ENCODE results near the gene CGREF1. TPM values are rescaled to one million over a fixed set of nuclear protein-coding genes. Genes with fewer than 3 reads are reported as not detected.
A peak's percentile ranks its signal among the peaks of the same experiment; 100 is the strongest.

CGREF1 gene
- total and polyA plus RNA-seq, 4 donors: 0.55 to 0.89 (median 0.69) TPM

DNA sequence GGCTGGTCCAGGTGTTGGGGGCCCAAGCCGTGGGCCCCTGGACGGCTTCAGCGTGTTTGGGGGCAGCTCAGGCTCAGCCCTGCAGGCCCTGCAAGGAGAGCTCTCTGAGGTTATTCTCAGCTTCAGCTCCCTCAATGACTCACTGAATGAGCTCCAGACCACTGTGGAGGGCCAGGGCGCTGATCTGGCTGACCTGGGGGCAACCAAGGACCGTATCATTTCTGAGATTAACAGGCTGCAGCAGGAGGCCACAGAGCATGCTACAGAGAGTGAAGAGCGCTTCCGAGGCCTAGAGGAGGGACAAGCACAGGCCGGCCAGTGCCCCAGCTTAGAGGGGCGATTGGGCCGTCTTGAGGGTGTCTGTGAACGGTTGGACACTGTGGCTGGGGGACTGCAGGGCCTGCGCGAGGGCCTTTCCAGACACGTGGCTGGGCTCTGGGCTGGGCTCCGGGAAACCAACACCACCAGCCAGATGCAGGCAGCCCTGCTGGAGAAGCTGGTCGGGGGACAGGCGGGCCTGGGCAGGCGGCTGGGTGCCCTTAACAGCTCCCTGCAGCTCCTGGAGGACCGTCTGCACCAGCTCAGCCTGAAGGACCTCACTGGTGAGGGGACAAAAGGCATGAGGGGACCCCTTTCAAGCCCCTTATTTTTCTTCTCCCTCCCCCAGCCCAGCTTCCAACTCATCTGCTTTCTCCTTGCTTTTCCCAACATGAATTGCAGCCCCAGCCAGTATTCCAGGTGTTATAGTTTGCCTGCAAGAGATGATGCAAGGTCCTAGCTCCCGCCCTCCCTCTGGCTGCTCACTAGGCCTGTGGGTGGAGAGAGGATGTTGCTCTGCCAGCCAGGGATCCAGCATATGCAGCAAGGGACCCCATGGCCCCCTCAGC is 35.3 kb downstream of the CGREF1 start:
- Histone ChIP-seq H3K4me3 (no peak overlapping the region), H3K36me3 (ENCODE audit: control insufficient read depth in 4 of 4, insufficient read depth in 4 of 4, low read length in 4 of 4) (peaks cover 0 to 52% (median 11%) of the 10 kb centered on the region in 4 donors), H3K27me3 (ENCODE audit: control insufficient read depth in 3 of 3, insufficient read depth in 3 of 3, low read length in 2 of 3) (no peaks in the 10 kb centered on the region), H3K4me1 (ENCODE audit: control insufficient read depth in 5 of 5, insufficient read depth in 5 of 5, low read length in 5 of 5) (peaks cover 0 to 59% (median 6%) of the 10 kb centered on the region in 5 donors), H3K9me3 (ENCODE audit: control insufficient read depth in 4 of 4, insufficient read depth in 3 of 4, low read length in 3 of 4) (no peaks in the 10 kb centered on the region), H3K27ac (ENCODE audit: low read depth in 1 of 2, low read length in 1 of 2) (no peak overlapping the region), H3K9ac (ENCODE audit: insufficient read depth in 1 of 2, low read length in 2 of 2) (no peak overlapping the region)
- 92% methylated on average over 20 of the region's 20 CpGs for WGBS, 2 donors
- ATAC-seq (ENCODE audit: insufficient read depth, low FRiP score) (no peak), DNase-seq (no peak)
- TF ChIP-seq, protein P1, sequence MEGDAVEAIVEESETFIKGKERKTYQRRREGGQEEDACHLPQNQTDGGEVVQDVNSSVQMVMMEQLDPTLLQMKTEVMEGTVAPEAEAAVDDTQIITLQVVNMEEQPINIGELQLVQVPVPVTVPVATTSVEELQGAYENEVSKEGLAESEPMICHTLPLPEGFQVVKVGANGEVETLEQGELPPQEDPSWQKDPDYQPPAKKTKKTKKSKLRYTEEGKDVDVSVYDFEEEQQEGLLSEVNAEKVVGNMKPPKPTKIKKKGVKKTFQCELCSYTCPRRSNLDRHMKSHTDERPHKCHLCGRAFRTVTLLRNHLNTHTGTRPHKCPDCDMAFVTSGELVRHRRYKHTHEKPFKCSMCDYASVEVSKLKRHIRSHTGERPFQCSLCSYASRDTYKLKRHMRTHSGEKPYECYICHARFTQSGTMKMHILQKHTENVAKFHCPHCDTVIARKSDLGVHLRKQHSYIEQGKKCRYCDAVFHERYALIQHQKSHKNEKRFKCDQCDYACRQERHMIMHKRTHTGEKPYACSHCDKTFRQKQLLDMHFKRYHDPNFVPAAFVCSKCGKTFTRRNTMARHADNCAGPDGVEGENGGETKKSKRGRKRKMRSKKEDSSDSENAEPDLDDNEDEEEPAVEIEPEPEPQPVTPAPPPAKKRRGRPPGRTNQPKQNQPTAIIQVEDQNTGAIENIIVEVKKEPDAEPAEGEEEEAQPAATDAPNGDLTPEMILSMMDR (IDR thresholded peaks at IDR 0.05; ENCODE audit: control extremely low read depth, extremely low read depth): no peak

DNA sequence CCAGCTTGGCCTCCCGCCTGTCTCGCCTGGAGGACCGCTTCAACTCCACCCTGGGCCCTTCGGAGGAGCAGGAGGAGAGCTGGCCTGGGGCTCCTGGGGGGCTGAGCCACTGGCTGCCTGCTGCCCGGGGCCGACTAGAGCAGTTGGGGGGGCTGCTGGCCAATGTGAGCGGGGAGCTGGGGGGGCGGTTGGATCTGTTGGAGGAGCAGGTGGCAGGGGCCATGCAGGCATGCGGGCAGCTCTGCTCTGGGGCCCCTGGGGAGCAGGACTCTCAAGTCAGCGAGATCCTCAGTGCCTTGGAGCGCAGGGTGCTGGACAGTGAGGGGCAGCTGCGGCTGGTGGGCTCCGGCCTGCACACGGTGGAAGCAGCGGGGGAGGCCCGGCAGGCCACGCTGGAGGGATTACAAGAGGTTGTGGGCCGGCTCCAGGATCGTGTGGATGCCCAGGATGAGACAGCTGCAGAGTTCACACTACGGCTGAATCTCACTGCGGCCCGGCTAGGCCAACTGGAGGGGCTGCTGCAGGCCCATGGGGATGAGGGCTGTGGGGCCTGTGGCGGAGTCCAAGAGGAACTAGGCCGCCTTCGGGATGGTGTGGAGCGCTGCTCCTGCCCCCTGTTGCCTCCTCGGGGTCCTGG is 36.0 kb downstream of the CGREF1 start:
- TF ChIP-seq, protein P1 (IDR thresholded peaks at IDR 0.05; ENCODE audit: control extremely low read depth, extremely low read depth): no peak
- WGBS, 2 donors: 92 to 93% methylated on average over 26 to 27 of the region's 27 CpGs
- no peaks in the 10 kb centered on the region for H3K27me3 ChIP-seq (ENCODE audit: control insufficient read depth in 3 of 3, insufficient read depth in 3 of 3, low read length in 2 of 3)
- peaks cover 0 to 52% (median 11%) of the 10 kb centered on the region in 4 donors for H3K36me3 ChIP-seq (ENCODE audit: control insufficient read depth in 4 of 4, insufficient read depth in 4 of 4, low read length in 4 of 4)
- H3K9me3 ChIP-seq (ENCODE audit: control insufficient read depth in 4 of 4, insufficient read depth in 3 of 4, low read length in 3 of 4): no peaks in the 10 kb centered on the region
- H3K4me3 ChIP-seq: no peak overlapping the region
- H3K27ac ChIP-seq (ENCODE audit: low read depth in 1 of 2, low read length in 1 of 2): no peak overlapping the region
- no peak for DNase-seq
- ATAC-seq (ENCODE audit: insufficient read depth, low FRiP score): no peak
- peaks cover 0 to 61% (median 8%) of the 10 kb centered on the region in 5 donors for H3K4me1 ChIP-seq (ENCODE audit: control insufficient read depth in 5 of 5, insufficient read depth in 5 of 5, low read length in 5 of 5)
- H3K9ac ChIP-seq (ENCODE audit: insufficient read depth in 1 of 2, low read length in 2 of 2): no peak overlapping the region

DNA sequence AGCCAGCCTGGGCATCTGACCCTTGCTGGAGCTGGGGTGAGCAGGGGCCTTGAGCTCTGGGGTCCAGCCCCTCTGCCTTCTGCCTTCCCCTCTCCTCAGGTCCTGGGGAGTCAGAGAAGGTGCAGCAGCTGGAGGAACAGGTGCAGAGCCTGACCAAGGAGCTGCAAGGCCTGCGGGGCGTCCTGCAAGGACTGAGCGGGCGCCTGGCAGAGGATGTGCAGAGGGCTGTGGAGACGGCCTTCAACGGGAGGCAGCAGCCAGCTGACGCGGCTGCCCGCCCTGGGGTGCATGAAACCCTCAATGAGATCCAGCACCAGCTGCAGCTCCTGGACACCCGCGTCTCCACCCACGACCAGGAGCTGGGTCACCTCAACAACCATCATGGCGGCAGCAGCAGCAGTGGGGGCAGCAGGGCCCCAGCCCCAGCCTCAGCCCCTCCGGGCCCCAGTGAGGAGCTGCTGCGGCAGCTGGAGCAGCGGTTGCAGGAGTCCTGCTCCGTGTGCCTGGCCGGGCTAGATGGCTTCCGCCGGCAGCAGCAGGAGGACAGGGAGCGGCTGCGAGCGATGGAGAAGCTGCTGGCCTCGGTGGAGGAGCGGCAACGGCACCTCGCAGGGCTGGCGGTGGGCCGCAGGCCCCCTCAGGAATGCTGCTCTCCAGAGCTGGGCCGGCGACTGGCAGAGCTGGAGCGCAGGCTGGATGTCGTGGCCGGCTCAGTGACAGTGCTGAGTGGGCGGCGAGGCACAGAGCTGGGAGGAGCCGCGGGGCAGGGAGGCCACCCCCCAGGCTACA is 36.8 kb downstream of the CGREF1 start:
- H3K4me3 ChIP-seq: no peak overlapping the region
- peaks cover 0 to 64% (median 13%) of the 10 kb centered on the region in 5 donors for H3K4me1 ChIP-seq (ENCODE audit: control insufficient read depth in 5 of 5, insufficient read depth in 5 of 5, low read length in 5 of 5)

More for the DNA sequence above, 36.8 kb downstream of the CGREF1 start:
- ATAC-seq (ENCODE audit: insufficient read depth, low FRiP score) (no peak), DNase-seq (no peak)
- Histone ChIP-seq H3K9ac (ENCODE audit: insufficient read depth in 1 of 2, low read length in 2 of 2) (no peak overlapping the region), H3K9me3 (ENCODE audit: control insufficient read depth in 4 of 4, insufficient read depth in 3 of 4, low read length in 3 of 4) (no peaks in the 10 kb centered on the region), H3K27ac (ENCODE audit: low read depth in 1 of 2, low read length in 1 of 2) (peak overlapping the region in 1 of 2 donors; percentile 30), H3K27me3 (ENCODE audit: control insufficient read depth in 3 of 3, insufficient read depth in 3 of 3, low read length in 2 of 3) (no peaks in the 10 kb centered on the region), H3K36me3 (ENCODE audit: control insufficient read depth in 4 of 4, insufficient read depth in 4 of 4, low read length in 4 of 4) (peaks cover 0 to 52% (median 11%) of the 10 kb centered on the region in 4 donors)
- TF ChIP-seq, protein P1 (IDR thresholded peaks at IDR 0.05; ENCODE audit: control extremely low read depth, extremely low read depth): no peak
- WGBS, 2 donors: 91 to 95% methylated on average over 36 to 38 of the region's 38 CpGs

All from lung (tissue), 12 donors.